ENCODE measurements around the gene DIRAS2. TPM values are rescaled to one million over a fixed set of nuclear protein-coding genes. Genes with fewer than 3 reads are reported as not detected.

The DIRAS2 gene
- total and polyA plus RNA-seq, 4 donors = not detected

DNA sequence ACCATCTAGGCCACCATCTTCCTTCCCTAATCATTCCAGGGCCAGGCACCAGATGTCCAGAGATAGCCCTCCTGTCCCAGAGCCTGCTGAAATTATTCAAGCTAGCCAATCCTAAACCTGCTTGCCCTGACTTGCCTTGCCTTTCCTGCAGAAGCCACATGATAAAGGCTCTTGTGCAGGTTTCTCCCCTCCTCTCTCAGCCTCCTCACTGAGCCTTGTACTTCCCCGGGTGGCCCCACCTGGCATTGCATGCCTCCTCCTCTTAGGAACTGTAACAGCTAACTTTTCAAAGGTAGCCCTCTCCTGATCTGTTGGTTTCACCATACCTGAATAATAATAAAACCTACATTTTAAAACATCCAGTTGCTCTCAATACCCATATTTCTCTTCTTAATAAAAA is 42.6 kb downstream of the DIRAS2 start:
- WGBS, 2 donors = 50 to 62% methylated on average over 1 of the region's 1 CpG
- Histone ChIP-seq H3K27ac (ENCODE audit: low read depth in 1 of 2, low read length in 2 of 2) (no peak overlapping the region), H3K36me3 (ENCODE audit: control insufficient read depth in 1 of 2, insufficient read depth in 2 of 2, low read length in 1 of 2) (no peaks in the 10 kb centered on the region), H3K27me3 (ENCODE audit: control insufficient read depth in 1 of 2, insufficient read depth in 2 of 2, low read length in 1 of 2) (no peaks in the 10 kb centered on the region), H3K4me3 (ENCODE audit: low read length in 2 of 2) (no peak overlapping the region), H3K4me1 (ENCODE audit: control insufficient read depth in 1 of 2, insufficient read depth in 2 of 2, low read length in 2 of 2) (no peaks in the 10 kb centered on the region), H3K9me3 (ENCODE audit: control insufficient read depth, low read length) (no peaks in the 10 kb centered on the region)
- intact Hi-C loops (cut with DNase I) = no loop called here
- DNase-seq (no peak), ATAC-seq (ENCODE audit: low FRiP score) (no peak)

DNA sequence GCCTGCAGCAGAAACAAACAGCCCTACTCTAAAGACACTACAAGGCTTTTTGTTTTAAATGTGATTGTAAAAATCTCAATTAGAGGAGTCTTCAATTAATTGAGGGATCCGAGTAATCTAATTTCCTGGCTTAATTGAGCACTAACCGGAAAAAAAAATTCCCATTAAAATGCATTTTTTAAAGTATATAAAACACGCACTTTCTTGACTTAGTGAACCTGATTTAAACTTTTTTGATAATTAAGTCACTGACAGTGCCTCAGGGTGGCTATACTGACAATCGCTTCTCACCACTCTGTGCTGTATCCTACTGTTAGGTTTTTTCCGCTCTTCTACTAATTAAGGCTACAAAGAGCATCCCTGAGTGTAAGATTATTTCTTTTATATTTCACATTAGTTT is 44.4 kb downstream of the DIRAS2 start:
- Histone ChIP-seq H3K27me3 (ENCODE audit: control insufficient read depth in 1 of 2, insufficient read depth in 2 of 2, low read length in 1 of 2) (no peaks in the 10 kb centered on the region), H3K36me3 (ENCODE audit: control insufficient read depth in 1 of 2, insufficient read depth in 2 of 2, low read length in 1 of 2) (no peaks in the 10 kb centered on the region), H3K9me3 (ENCODE audit: control insufficient read depth, low read length) (peaks cover 2% of the 10 kb centered on the region), H3K4me1 (ENCODE audit: control insufficient read depth in 1 of 2, insufficient read depth in 2 of 2, low read length in 2 of 2) (no peaks in the 10 kb centered on the region), H3K4me3 (ENCODE audit: low read length in 2 of 2) (no peak overlapping the region), H3K27ac (ENCODE audit: low read depth in 1 of 2, low read length in 2 of 2) (no peak overlapping the region)
- ATAC-seq (ENCODE audit: low FRiP score) (no peak), DNase-seq (no peak)
- WGBS, 2 donors = 85 to 92% methylated on average over 5 of the region's 5 CpGs
- intact Hi-C loops (cut with DNase I) = no loop called here

DNA sequence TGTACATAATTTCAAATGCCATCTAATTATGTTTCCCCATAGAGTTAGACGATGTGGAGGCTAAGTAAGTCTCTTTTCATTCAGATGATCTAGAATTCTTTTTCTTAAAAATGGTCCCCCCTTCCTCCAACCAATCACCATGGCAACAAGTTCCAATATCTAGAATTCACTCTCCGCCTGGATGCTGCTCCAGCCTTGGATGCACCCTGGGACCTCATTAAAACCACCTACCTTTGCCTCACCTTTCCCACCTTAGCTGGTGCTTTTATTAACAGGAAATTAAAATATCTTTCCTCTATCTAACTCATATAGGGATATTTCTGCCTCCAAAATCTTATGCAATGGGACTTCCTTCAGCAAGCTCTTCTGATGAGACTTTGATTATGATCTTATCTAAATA is 49.0 kb downstream of the DIRAS2 start:
- ATAC-seq (ENCODE audit: low FRiP score) = no peak
- Histone ChIP-seq H3K27me3 (ENCODE audit: control insufficient read depth in 1 of 2, insufficient read depth in 2 of 2, low read length in 1 of 2) (no peaks in the 10 kb centered on the region), H3K27ac (ENCODE audit: low read depth in 1 of 2, low read length in 2 of 2) (no peak overlapping the region), H3K9me3 (ENCODE audit: control insufficient read depth, low read length) (peaks cover 2% of the 10 kb centered on the region), H3K4me1 (ENCODE audit: control insufficient read depth in 1 of 2, insufficient read depth in 2 of 2, low read length in 2 of 2) (no peaks in the 10 kb centered on the region), H3K4me3 (ENCODE audit: low read length in 2 of 2) (no peak overlapping the region), H3K36me3 (ENCODE audit: control insufficient read depth in 1 of 2, insufficient read depth in 2 of 2, low read length in 1 of 2) (no peaks in the 10 kb centered on the region)
- intact Hi-C loops (cut with DNase I) = no loop called here
- WGBS, 2 donors = 52 to 55% methylated on average over 2 of the region's 2 CpGs
- DNase-seq = no peak

DNA sequence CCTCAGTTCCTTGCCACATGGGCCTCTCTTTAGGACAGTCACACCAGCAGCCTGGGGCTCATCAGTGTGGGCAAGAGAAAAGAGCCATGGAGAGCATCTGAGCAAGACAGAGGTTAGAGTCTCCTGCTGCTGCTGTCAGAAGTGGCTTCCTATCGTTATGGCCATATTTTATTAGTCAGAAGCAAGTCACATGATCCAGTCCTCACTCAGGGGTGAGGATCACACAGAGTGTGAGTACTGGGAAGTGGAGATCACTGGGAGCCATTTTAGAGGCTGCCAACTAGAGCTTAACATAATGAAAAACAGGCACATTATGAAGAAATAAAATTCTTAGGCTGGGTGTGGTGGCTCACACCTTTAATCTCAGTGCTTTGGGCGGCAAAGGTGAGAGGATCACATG is 62.0 kb downstream of the DIRAS2 start:
- ATAC-seq (ENCODE audit: low FRiP score) = no peak
- H3K9me3 ChIP-seq (ENCODE audit: control insufficient read depth, low read length) = peaks cover 1% of the 10 kb centered on the region
- no peaks in the 10 kb centered on the region for H3K4me1 ChIP-seq (ENCODE audit: control insufficient read depth in 1 of 2, insufficient read depth in 2 of 2, low read length in 2 of 2)
- no peak overlapping the region for H3K27ac ChIP-seq (ENCODE audit: low read depth in 1 of 2, low read length in 2 of 2)
- no peaks in the 10 kb centered on the region for H3K36me3 ChIP-seq (ENCODE audit: control insufficient read depth in 1 of 2, insufficient read depth in 2 of 2, low read length in 1 of 2)
- intact Hi-C loops (cut with DNase I) = no loop called here
- no peak overlapping the region for H3K4me3 ChIP-seq (ENCODE audit: low read length in 2 of 2)
- H3K27me3 ChIP-seq (ENCODE audit: control insufficient read depth in 1 of 2, insufficient read depth in 2 of 2, low read length in 1 of 2) = no peaks in the 10 kb centered on the region
- WGBS, 2 donors = 85% methylated on average over 2 of the region's 2 CpGs
- no peak for DNase-seq

DNA sequence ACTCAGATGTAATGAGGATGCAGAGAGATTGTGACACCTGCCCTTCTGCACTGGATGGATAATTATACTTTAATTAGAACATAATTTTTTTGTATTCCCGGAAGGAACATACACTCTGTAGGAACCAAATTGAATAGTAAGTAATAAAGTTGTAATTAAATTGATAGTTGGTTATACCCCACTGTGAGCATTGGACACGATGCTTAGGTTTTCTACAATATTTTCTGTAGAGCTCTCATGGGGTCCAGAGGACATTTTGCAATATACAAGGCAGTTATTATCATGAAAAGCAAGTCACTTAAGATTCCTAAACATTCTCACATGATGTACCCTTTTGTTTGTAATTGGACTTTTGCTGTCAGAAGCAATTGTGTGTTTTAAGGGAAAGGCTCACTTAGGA is 63.4 kb downstream of the DIRAS2 start:
- 89 to 90% methylated on average over 2 of the region's 2 CpGs for WGBS, 2 donors
- Histone ChIP-seq H3K36me3 (ENCODE audit: control insufficient read depth in 1 of 2, insufficient read depth in 2 of 2, low read length in 1 of 2) (no peaks in the 10 kb centered on the region), H3K27ac (ENCODE audit: low read depth in 1 of 2, low read length in 2 of 2) (no peak overlapping the region), H3K27me3 (ENCODE audit: control insufficient read depth in 1 of 2, insufficient read depth in 2 of 2, low read length in 1 of 2) (no peaks in the 10 kb centered on the region), H3K4me1 (ENCODE audit: control insufficient read depth in 1 of 2, insufficient read depth in 2 of 2, low read length in 2 of 2) (no peaks in the 10 kb centered on the region), H3K9me3 (ENCODE audit: control insufficient read depth, low read length) (peaks cover 1% of the 10 kb centered on the region), H3K4me3 (ENCODE audit: low read length in 2 of 2) (no peak overlapping the region)
- ATAC-seq (ENCODE audit: low FRiP score) = no peak
- DNase-seq = no peak
- intact Hi-C loops (cut with DNase I) = no loop called here

DNA sequence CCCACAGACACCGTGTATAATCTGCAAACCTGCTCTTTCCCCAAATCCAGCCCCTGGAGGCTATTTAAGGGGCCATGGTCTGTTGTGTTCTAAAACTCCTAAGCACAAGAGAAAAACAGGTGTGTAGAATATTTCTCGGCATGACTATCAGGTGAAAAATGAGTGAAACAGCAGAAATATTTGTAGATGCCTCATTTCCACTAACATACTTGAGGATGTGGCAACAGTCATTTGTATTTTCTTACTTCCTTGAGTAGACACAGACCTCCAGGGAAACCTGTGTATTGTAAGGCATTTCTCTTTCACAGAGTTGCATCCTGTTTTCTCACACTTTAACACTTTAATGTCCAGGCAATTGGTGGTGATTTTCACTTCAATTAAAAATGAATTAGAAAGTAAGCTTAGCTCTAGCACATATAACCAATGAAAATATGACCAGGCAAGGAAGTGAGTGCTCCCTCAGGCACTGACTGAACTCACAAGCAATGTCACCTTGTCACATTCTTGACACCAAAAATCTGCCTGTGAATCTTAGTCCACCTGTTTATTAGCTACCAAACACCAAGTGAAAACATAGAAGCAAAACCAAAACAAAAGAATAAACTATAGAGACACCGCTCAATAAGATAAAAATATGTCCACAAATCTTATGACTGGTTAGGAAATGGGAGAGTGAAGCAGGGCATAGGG is 64.4 kb downstream of the DIRAS2 start:
- H3K4me3 ChIP-seq (ENCODE audit: low read length in 2 of 2) = no peak overlapping the region
- H3K36me3 ChIP-seq (ENCODE audit: control insufficient read depth in 1 of 2, insufficient read depth in 2 of 2, low read length in 1 of 2) = no peaks in the 10 kb centered on the region
- WGBS, 2 donors = 49 to 51% methylated on average over 3 of the region's 3 CpGs
- ATAC-seq (ENCODE audit: low FRiP score) (no peak), DNase-seq (no peak)
- H3K27me3 ChIP-seq (ENCODE audit: control insufficient read depth in 1 of 2, insufficient read depth in 2 of 2, low read length in 1 of 2) = no peaks in the 10 kb centered on the region
- intact Hi-C loops (cut with DNase I) = no loop called here
- no peaks in the 10 kb centered on the region for H3K4me1 ChIP-seq (ENCODE audit: control insufficient read depth in 1 of 2, insufficient read depth in 2 of 2, low read length in 2 of 2)
- peaks cover 1% of the 10 kb centered on the region for H3K9me3 ChIP-seq (ENCODE audit: control insufficient read depth, low read length)
- no peak overlapping the region for H3K27ac ChIP-seq (ENCODE audit: low read depth in 1 of 2, low read length in 2 of 2)

DNA sequence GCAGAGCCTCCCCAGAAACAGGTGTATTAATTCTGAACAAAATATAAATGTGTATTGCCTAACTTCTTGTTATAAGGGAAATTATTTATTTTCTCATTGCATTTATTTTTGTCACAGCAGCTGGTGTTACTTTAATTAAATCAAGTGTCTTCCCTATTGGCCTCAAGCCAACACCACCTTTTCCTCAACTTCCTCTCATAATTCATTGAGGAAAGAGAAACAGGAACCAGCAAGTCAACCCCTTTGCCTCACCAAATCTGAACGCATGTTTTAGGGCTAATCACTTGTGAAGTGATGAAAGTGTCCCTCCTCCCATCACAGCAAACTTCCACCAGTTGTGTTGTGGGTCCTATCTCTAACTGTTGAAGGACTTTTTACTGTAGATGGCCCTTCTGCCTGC is 73.1 kb downstream of the DIRAS2 start:
- Histone ChIP-seq H3K27ac (ENCODE audit: low read depth in 1 of 2, low read length in 2 of 2) (no peak overlapping the region), H3K27me3 (ENCODE audit: control insufficient read depth in 1 of 2, insufficient read depth in 2 of 2, low read length in 1 of 2) (no peaks in the 10 kb centered on the region), H3K4me1 (ENCODE audit: control insufficient read depth in 1 of 2, insufficient read depth in 2 of 2, low read length in 2 of 2) (no peaks in the 10 kb centered on the region), H3K36me3 (ENCODE audit: control insufficient read depth in 1 of 2, insufficient read depth in 2 of 2, low read length in 1 of 2) (no peaks in the 10 kb centered on the region), H3K9me3 (ENCODE audit: control insufficient read depth, low read length) (no peaks in the 10 kb centered on the region), H3K4me3 (ENCODE audit: low read length in 2 of 2) (no peak overlapping the region)
- ATAC-seq (ENCODE audit: low FRiP score) (no peak), DNase-seq (no peak)
- intact Hi-C loops (cut with DNase I) = loop anchor here in 1 of 2 donors (10.0 kb wide), 1 partner anchor 1085 kb away; no protein-coding TSS in a partner anchor
- WGBS, 2 donors = 25 to 35% methylated on average over 1 of the region's 1 CpG

DNA sequence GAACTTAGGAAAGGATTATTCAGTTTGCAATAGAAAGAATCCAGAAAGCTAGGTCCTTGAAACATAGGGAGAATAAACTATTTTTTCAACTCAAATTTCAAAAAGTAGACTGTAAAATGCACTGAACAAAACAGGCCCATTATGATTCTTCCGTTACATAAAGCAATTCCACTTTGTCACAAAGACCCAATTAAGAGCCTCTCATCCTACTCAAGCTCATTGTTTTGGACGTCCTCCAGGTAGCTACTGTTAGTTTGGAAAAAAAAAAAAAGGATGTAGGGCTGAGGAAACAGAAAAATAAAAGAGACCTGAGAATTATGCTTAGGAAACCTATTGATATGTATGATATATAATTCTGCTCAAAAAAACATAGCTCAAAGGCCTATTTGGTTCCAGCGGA is 74.0 kb downstream of the DIRAS2 start:
- intact Hi-C loops (cut with DNase I) = loop anchor here in 1 of 2 donors (10.0 kb wide), 1 partner anchor 1086 kb away; no protein-coding TSS in a partner anchor
- 73 to 75% methylated on average over 3 of the region's 3 CpGs for WGBS, 2 donors
- Histone ChIP-seq H3K4me1 (ENCODE audit: control insufficient read depth in 1 of 2, insufficient read depth in 2 of 2, low read length in 2 of 2) (no peaks in the 10 kb centered on the region), H3K4me3 (ENCODE audit: low read length in 2 of 2) (no peak overlapping the region), H3K36me3 (ENCODE audit: control insufficient read depth in 1 of 2, insufficient read depth in 2 of 2, low read length in 1 of 2) (no peaks in the 10 kb centered on the region), H3K27me3 (ENCODE audit: control insufficient read depth in 1 of 2, insufficient read depth in 2 of 2, low read length in 1 of 2) (no peaks in the 10 kb centered on the region), H3K9me3 (ENCODE audit: control insufficient read depth, low read length) (no peaks in the 10 kb centered on the region), H3K27ac (ENCODE audit: low read depth in 1 of 2, low read length in 2 of 2) (no peak overlapping the region)
- ATAC-seq (ENCODE audit: low FRiP score) (no peak), DNase-seq (no peak)

DNA sequence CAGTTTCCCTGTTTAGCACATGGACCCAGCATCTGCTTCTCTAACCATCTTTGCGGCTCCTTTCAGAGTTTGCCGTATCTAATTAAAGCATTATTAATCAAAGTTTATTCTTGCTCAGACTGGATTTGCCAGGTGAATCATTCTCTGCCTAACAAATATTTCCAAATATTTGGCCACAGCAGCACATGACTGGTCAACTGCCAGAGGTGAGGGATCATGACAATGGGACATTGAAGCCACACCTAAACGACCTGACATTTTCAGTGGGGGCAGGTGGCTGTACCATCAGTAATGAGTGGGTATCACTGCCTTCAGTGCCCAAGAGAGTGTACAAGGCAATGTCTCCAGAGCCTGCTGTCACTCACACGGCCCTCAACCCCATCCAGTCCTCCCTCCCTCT is 80.4 kb downstream of the DIRAS2 start:
- DNase-seq (no peak), ATAC-seq (ENCODE audit: low FRiP score) (no peak)
- Histone ChIP-seq H3K4me3 (ENCODE audit: low read length in 2 of 2) (no peak overlapping the region), H3K9me3 (ENCODE audit: control insufficient read depth, low read length) (peaks cover 3% of the 10 kb centered on the region), H3K27ac (ENCODE audit: low read depth in 1 of 2, low read length in 2 of 2) (no peak overlapping the region), H3K36me3 (ENCODE audit: control insufficient read depth in 1 of 2, insufficient read depth in 2 of 2, low read length in 1 of 2) (no peaks in the 10 kb centered on the region), H3K27me3 (ENCODE audit: control insufficient read depth in 1 of 2, insufficient read depth in 2 of 2, low read length in 1 of 2) (no peaks in the 10 kb centered on the region), H3K4me1 (ENCODE audit: control insufficient read depth in 1 of 2, insufficient read depth in 2 of 2, low read length in 2 of 2) (no peaks in the 10 kb centered on the region)
- intact Hi-C loops (cut with DNase I) = loop anchor here in 1 of 2 donors (10.0 kb wide), 1 partner anchor 1093 kb away; no protein-coding TSS in a partner anchor
- 86 to 95% methylated on average over 4 of the region's 4 CpGs for WGBS, 2 donors

Measured in aorta (tissue), 5 donors.